ENCODE data around the gene DRAP1.

DNA sequence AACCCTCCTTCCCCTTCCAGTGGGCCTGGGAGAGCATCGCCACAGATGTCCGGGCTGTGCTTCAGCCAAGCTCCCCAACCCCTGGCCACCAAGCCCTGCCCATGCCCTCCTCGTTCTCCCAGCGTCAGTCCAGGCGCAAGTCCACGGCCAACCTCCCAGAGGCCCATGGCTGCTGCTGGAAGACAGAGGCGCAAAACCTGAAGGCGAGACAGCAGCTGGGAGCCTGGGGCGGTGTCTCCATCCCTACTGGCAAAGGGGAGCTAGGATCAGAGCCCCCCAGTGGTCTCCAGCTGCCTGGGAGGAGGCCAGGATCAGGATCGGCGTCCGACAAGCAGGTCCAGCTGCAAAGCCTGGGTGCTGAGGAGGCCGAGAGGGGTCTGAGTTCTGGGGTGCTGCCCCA lies 27.9 kb downstream of the DRAP1 start:
- TF ChIP-seq EZH2 (optimal IDR thresholded peaks at IDR 0.05; ENCODE audit: low read depth, low read length) (no peak), EZH2phosphoT487 (IDR thresholded peaks at IDR 0.05; ENCODE audit: low read length) (no peak)
- TF ChIP-seq, protein P1, sequence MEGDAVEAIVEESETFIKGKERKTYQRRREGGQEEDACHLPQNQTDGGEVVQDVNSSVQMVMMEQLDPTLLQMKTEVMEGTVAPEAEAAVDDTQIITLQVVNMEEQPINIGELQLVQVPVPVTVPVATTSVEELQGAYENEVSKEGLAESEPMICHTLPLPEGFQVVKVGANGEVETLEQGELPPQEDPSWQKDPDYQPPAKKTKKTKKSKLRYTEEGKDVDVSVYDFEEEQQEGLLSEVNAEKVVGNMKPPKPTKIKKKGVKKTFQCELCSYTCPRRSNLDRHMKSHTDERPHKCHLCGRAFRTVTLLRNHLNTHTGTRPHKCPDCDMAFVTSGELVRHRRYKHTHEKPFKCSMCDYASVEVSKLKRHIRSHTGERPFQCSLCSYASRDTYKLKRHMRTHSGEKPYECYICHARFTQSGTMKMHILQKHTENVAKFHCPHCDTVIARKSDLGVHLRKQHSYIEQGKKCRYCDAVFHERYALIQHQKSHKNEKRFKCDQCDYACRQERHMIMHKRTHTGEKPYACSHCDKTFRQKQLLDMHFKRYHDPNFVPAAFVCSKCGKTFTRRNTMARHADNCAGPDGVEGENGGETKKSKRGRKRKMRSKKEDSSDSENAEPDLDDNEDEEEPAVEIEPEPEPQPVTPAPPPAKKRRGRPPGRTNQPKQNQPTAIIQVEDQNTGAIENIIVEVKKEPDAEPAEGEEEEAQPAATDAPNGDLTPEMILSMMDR (IDR thresholded peaks at IDR 0.05; ENCODE audit: low read length) = no peak

Data from MM.1S (cell line).